Stimulated activated CD4-positive, alpha-beta T cell treated with anti-CD3 and anti-CD28 coated beads, TNF-alpha, amount 100 ng/mL, for 4 hours (primary cell): ENCODE measurements around the gene MRGPRF.

Experiments
- DNase-seq, 3 experiments: peaks; one replicate each; pipeline ENCODE4 v3.0.0-alpha.2; 2020; ENCODE audit warnings: low read depth in 3 of 3

Gene MRGPRF

GRCh38 chr11:69013009-69013951 is at the start of gene MRGPRF:
Gene MRGPRF (minus strand): TSS chr11:69013246. CDS start chr11:69009901, 3,345 bp downstream.
- no peak for DNase-seq

- no peak for DNase-seq
These were observed 49.3 kb upstream of the MRGPRF start for GRCh38 chr11:69062169-69062855.

GRCh38 chr11:69061713-69062053 is 48.6 kb upstream of the MRGPRF start:
- DNase-seq: no peak

- no peak for DNase-seq
These were observed 48.0 kb upstream of the MRGPRF start for GRCh38 chr11:69060806-69061712.

- no peak for DNase-seq
These were observed 46.9 kb upstream of the MRGPRF start for GRCh38 chr11:69059985-69060384.

GRCh38 chr11:69059429-69059828 is 46.4 kb upstream of the MRGPRF start:
- DNase-seq: no peak

- DNase-seq: no peak
These were observed 45.6 kb upstream of the MRGPRF start for GRCh38 chr11:69058511-69059270.

- no peak for DNase-seq
These were observed 44.8 kb upstream of the MRGPRF start for GRCh38 chr11:69057801-69058200.

- no peak for DNase-seq
These were observed 44.2 kb upstream of the MRGPRF start for GRCh38 chr11:69057236-69057635.

GRCh38 chr11:69055598-69056516 is 42.8 kb upstream of the MRGPRF start:
- no peak for DNase-seq

- no peak for DNase-seq
These were observed 42.2 kb upstream of the MRGPRF start for GRCh38 chr11:69055212-69055586.

GRCh38 chr11:69054397-69055211 is 41.6 kb upstream of the MRGPRF start:
- no peak for DNase-seq

GRCh38 chr11:69053546-69054396 is 40.7 kb upstream of the MRGPRF start:
- no peak for DNase-seq

GRCh38 chr11:69053169-69053477 is 40.1 kb upstream of the MRGPRF start:
- no peak for DNase-seq

GRCh38 chr11:69052343-69053168 is 39.5 kb upstream of the MRGPRF start:
- no peak for DNase-seq

GRCh38 chr11:69051381-69052342 is 38.6 kb upstream of the MRGPRF start:
- DNase-seq: no peak
